Gastroesophageal sphincter (tissue), 3 donors: ENCODE results near the gene KRTAP19-5.

ENCODE experiments used
- CTCF ChIP-seq, 4 experiments: fragments of 200-600 bp in 2 of 4; fragments of 450-650 bp in 2 of 4; sonication (generic) in 1 of 4; IDR thresholded peaks; one replicate each; pipeline ENCODE4 v1.5.1; 2017 to 2019; ENCODE audit warnings: antibody characterized with exemption in 4 of 4, mild to moderate bottlenecking in 2 of 4, moderate library complexity in 2 of 4
- POLR2A ChIP-seq, 2 donors: fragments of 450-650 bp; IDR thresholded peaks; one replicate each; pipeline ENCODE4 v1.6.1; 2017; ENCODE audit warnings: antibody characterized with exemption in 2 of 2, mild to moderate bottlenecking in 2 of 2, moderate library complexity in 1 of 2

GRCh38 chr21:30479259-30479658 is 22.7 kb downstream of the KRTAP19-5 start:
- no peak for TF ChIP-seq CTCF (IDR thresholded peaks at IDR 0.05)
- no peak for TF ChIP-seq POLR2A (IDR thresholded peaks at IDR 0.05)
